SU-DHL-6 (cell line): ENCODE measurements around the gene CANX.

Experiments used
- H2AFZ ChIP-seq: fragments of 200-600 bp; sonication (generic); 2 replicates; pipeline ENCODE4 v1.6.1; 2014; ENCODE audit warnings: low read depth, mild to moderate bottlenecking, moderate library complexity, mixed read lengths, antibody characterized with exemption, low read length; ENCODE audit not compliant: severe bottlenecking
- H3F3A ChIP-seq: fragments of 200-600 bp; shearing (Covaris generic); 2 replicates; pipeline ENCODE4 v1.6.0; 2016; ENCODE audit warnings: antibody characterized with exemption, mild to moderate bottlenecking; ENCODE audit not compliant: insufficient read depth
- H3K27ac ChIP-seq: fragments of 200-600 bp; sonication (generic); 2 replicates; pipeline ENCODE4 v1.5.1; 2016; ENCODE audit warnings: low read depth, mild to moderate bottlenecking, low read length, moderate library complexity, mixed read lengths
- H3K27me3 ChIP-seq: fragments of 200-600 bp; sonication (generic), shearing (Covaris generic); 2 replicates; pipeline ENCODE4 v1.6.0; 2014; ENCODE audit warnings: mild to moderate bottlenecking, low read length
- H3K36me3 ChIP-seq: fragments of 200-600 bp; sonication (generic); 2 replicates; pipeline ENCODE4 v1.6.1; 2014; ENCODE audit warnings: mild to moderate bottlenecking, low read length, mixed read lengths
- H3K4me2 ChIP-seq: fragments of 300-600, 200-600 bp; shearing (Covaris generic), sonication (generic); 2 replicates; pipeline ENCODE4 v1.6.0; 2014; ENCODE audit warnings: low read length, low read depth, mild to moderate bottlenecking; ENCODE audit not compliant: poor library complexity, severe bottlenecking
- H3K4me3 ChIP-seq: fragments of 200-600 bp; sonication (generic); 2 replicates; pipeline ENCODE4 v1.5.1; 2014; ENCODE audit warnings: antibody characterized with exemption, low read length, mild to moderate bottlenecking, mixed read lengths; ENCODE audit not compliant: insufficient read depth, poor library complexity, severe bottlenecking
- H3K79me2 ChIP-seq: fragments of 200-600 bp; sonication (generic); 2 replicates; pipeline ENCODE4 v1.6.1; 2014; ENCODE audit warnings: mild to moderate bottlenecking, low read length, moderate library complexity; ENCODE audit not compliant: insufficient read depth
- H3K9ac ChIP-seq: fragments of 200-600 bp; sonication (generic); 2 replicates; pipeline ENCODE4 v1.7.0; 2014; ENCODE audit warnings: mild to moderate bottlenecking, low read length
- H3K9me2 ChIP-seq: fragments of 200-600 bp; sonication (generic); replicated peaks from 2 replicates; pipeline ENCODE4 v1.6.1; 2014; ENCODE audit warnings: low read length; ENCODE audit not compliant: insufficient read depth
- H3K9me3 ChIP-seq: fragments of 200-600 bp; sonication (generic); 2 replicates; pipeline ENCODE4 v1.6.1; 2014; ENCODE audit warnings: low read length, mixed read lengths; ENCODE audit not compliant: insufficient read depth
- H4K20me1 ChIP-seq: fragments of 200-600 bp; sonication (generic); 2 replicates; pipeline ENCODE4 v1.6.1; 2014; ENCODE audit warnings: low read depth, mild to moderate bottlenecking, antibody characterized with exemption, low read length, moderate library complexity, mixed read lengths
- CTCF ChIP-seq: fragments of 200-600 bp; sonication (generic); IDR thresholded peaks from one replicate; pipeline ENCODE4 v1.5.1; 2017; ENCODE audit warnings: antibody characterized with exemption, mild to moderate bottlenecking, low read length, moderate library complexity; ENCODE audit not compliant: insufficient read depth, poor library complexity, severe bottlenecking
- EZH2phosphoT487 ChIP-seq: fragments of 200-600 bp; sonication (generic), shearing (Covaris generic); conservative IDR thresholded peaks from 2 replicates; pipeline ENCODE4 v1.6.1; 2018; ENCODE audit warnings: mild to moderate bottlenecking, antibody characterized with exemption, low read length, moderate library complexity, mixed read lengths

CANX gene

GRCh38 chr5:179765400-179765799 is 66.6 kb downstream of the CANX start:
- TF ChIP-seq EZH2phosphoT487 (no peak), CTCF (no peak)
- 0 out of 2 replicates have a peak, but pooled peaks cover 5% of the 10 kb centered on the region for H4K20me1 ChIP-seq
- no peak overlapping the region for H3K4me3 ChIP-seq
- H3F3A ChIP-seq: peaks cover 14% of the 10 kb centered on the region
- H3K9me2 ChIP-seq: no peaks in the 10 kb centered on the region
- H3K27ac ChIP-seq: no peak overlapping the region
- H3K9ac ChIP-seq: no peak overlapping the region
- peaks cover 47% of the 10 kb centered on the region for H3K79me2 ChIP-seq
- H3K9me3 ChIP-seq: no peaks in the 10 kb centered on the region
- no peak overlapping the region for H3K4me2 ChIP-seq
- H2AFZ ChIP-seq: no peak overlapping the region
- H3K36me3 ChIP-seq: 0 out of 2 replicates have a peak, but pooled peaks cover 2% of the 10 kb centered on the region
- no peaks in the 10 kb centered on the region for H3K27me3 ChIP-seq

DNA sequence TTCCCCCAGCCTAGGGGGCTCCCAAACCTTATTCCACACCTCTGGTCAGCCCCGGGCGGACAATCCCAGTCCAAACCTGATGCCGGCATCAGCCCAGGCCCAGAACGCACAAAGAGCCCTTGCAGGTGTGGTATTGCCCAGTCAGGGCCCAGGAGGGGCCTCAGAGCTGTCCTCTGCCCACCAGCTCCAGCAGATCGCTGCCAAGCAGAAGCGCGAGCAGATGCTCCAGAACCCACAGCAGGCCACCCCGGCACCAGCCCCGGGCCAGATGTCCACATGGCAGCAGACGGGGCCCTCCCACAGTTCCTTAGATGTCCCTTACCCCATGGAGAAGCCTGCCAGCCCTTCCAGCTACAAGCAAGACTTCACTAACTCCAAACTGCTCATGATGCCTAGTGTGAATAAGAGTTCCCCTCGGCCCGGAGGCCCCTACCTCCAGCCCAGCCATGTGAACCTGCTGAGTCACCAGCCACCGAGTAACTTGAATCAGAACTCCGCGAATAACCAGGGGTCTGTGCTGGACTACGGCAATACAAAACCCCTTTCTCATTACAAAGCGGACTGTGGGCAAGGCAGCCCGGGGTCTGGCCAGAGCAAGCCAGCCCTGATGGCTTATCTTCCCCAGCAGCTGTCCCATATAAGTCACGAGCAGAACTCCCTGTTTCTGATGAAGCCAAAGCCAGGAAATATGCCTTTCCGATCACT is 67.4 kb downstream of the CANX start:
- H3K4me3 ChIP-seq: no peak overlapping the region
- no peak overlapping the region for H3K27ac ChIP-seq
- H3K27me3 ChIP-seq: no peaks in the 10 kb centered on the region
- H3K9me3 ChIP-seq: no peaks in the 10 kb centered on the region
- no peak overlapping the region for H3K4me2 ChIP-seq
- 0 out of 2 replicates have a peak, but pooled peaks cover 5% of the 10 kb centered on the region for H4K20me1 ChIP-seq
- TF ChIP-seq EZH2phosphoT487 (no peak), CTCF (no peak)
- peaks cover 14% of the 10 kb centered on the region for H3F3A ChIP-seq
- H3K9me2 ChIP-seq: no peaks in the 10 kb centered on the region
- H3K9ac ChIP-seq: no peak overlapping the region
- peaks cover 45% of the 10 kb centered on the region for H3K79me2 ChIP-seq
- no peak overlapping the region for H2AFZ ChIP-seq
- H3K36me3 ChIP-seq: 0 out of 2 replicates have a peak, but pooled peaks cover 5% of the 10 kb centered on the region

GRCh38 chr5:179766726-179767455 is 68.1 kb downstream of the CANX start:
- Histone ChIP-seq H3K79me2 (peaks cover 39% of the 10 kb centered on the region), H3K27me3 (no peaks in the 10 kb centered on the region), H3K36me3 (0 out of 2 replicates have a peak, but pooled peaks cover 5% of the 10 kb centered on the region), H3K9ac (no peak overlapping the region), H2AFZ (no peak overlapping the region), H3K27ac (no peak overlapping the region), H3K9me3 (no peaks in the 10 kb centered on the region), H4K20me1 (0 out of 2 replicates have a peak, but pooled peaks cover 5% of the 10 kb centered on the region), H3K4me2 (no peak overlapping the region), H3K4me3 (no peak overlapping the region), H3F3A (peaks cover 11% of the 10 kb centered on the region), H3K9me2 (no peaks in the 10 kb centered on the region)
- TF ChIP-seq EZH2phosphoT487 (no peak), CTCF (no peak)
